H1 (cell line): Measurements from ENCODE around the gene TMEM204. TPM values are rescaled to one million over a fixed set of nuclear protein-coding genes. Genes with fewer than 3 reads are reported as not detected.

Experiments
- polyA plus RNA-seq, 7 experiments: library from polyadenylated mRNA; depleted of rRNA in 3 of 7; stranded (reverse) in 5 of 7; unstranded in 2 of 7; fragments of >200 nt in 5 of 7; fragments of 200-250 nt in 2 of 7; gene quantifications; 1 replicate in 5 of 7; 2 replicates in 1 of 7; 4 replicates in 1 of 7; pipeline versions ENCODE4 v1.2.1 to v1.2.3, GENCODE V29; 2011 to 2013; ENCODE audit warnings: missing spikeins in 2 of 7, mixed read lengths in 2 of 7
- total RNA-seq: library from RNA; stranded (reverse); fragmentation: NEBNext Ultra II Directional; extraction: Animal tissue kit (Norgen Biotek cat#: 25700); gene quantifications from 2 replicates; pipeline ENCODE4 v1.2.1, GENCODE V29; 2021
- TF ChIP-seq, protein P1 (sequence below): fragments of 300-600 bp; sonication (generic); IDR thresholded peaks from 2 replicates; pipeline ENCODE4 v1.7.1; 2012; ENCODE audit warnings: low read length, moderate library complexity, mild to moderate bottlenecking, inconsistent platforms; ENCODE audit not compliant: insufficient replicate concordance

TMEM204 gene
- total and polyA plus RNA-seq, 2 of the 8 experiments (the other 6 are each of a cell fraction or from before 2014, with no cell fraction given) = not detected

DNA sequence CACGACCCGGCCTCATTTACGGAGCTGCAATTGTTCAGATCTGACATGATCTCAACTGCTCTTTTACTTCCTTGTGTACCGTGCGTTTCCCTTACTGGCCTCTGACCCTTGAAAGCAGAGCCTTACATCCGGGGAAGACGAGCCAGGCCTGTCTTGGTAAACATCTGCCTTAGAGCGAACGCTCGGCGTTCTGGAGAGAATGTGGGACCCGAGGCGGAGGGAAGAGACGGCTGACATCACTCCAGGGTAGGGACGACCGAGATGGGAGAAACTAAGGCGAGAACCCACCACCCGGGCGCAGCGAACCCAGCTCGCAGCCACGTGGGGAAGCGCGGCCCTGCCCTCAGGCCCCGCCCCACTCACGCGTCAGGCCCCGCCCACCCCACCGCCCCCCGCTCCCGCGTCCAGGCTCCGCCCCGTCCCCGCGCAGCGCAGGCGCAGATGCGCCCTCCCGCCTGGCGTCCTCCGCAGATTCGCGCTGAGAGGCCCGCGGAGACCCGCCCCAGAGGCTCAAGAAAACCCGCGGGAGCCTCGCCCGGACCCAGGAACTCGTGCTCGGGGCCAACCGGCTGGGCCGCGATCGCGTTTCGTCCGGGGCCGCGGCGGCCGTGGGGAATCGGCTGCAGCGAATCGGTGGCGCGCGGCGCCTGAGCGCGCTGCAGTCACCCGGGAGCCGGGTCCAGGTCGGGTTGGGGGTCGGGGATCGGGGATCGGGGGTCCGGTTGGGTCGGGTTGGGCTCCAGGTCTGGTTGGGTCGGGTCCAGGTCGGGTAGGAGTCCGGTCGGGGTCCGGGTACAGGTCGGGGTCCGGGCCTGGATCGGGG, 40.3 kb upstream of the TMEM204 start, which contains the start of gene TELO2 (continued):
- TF ChIP-seq, protein P1, sequence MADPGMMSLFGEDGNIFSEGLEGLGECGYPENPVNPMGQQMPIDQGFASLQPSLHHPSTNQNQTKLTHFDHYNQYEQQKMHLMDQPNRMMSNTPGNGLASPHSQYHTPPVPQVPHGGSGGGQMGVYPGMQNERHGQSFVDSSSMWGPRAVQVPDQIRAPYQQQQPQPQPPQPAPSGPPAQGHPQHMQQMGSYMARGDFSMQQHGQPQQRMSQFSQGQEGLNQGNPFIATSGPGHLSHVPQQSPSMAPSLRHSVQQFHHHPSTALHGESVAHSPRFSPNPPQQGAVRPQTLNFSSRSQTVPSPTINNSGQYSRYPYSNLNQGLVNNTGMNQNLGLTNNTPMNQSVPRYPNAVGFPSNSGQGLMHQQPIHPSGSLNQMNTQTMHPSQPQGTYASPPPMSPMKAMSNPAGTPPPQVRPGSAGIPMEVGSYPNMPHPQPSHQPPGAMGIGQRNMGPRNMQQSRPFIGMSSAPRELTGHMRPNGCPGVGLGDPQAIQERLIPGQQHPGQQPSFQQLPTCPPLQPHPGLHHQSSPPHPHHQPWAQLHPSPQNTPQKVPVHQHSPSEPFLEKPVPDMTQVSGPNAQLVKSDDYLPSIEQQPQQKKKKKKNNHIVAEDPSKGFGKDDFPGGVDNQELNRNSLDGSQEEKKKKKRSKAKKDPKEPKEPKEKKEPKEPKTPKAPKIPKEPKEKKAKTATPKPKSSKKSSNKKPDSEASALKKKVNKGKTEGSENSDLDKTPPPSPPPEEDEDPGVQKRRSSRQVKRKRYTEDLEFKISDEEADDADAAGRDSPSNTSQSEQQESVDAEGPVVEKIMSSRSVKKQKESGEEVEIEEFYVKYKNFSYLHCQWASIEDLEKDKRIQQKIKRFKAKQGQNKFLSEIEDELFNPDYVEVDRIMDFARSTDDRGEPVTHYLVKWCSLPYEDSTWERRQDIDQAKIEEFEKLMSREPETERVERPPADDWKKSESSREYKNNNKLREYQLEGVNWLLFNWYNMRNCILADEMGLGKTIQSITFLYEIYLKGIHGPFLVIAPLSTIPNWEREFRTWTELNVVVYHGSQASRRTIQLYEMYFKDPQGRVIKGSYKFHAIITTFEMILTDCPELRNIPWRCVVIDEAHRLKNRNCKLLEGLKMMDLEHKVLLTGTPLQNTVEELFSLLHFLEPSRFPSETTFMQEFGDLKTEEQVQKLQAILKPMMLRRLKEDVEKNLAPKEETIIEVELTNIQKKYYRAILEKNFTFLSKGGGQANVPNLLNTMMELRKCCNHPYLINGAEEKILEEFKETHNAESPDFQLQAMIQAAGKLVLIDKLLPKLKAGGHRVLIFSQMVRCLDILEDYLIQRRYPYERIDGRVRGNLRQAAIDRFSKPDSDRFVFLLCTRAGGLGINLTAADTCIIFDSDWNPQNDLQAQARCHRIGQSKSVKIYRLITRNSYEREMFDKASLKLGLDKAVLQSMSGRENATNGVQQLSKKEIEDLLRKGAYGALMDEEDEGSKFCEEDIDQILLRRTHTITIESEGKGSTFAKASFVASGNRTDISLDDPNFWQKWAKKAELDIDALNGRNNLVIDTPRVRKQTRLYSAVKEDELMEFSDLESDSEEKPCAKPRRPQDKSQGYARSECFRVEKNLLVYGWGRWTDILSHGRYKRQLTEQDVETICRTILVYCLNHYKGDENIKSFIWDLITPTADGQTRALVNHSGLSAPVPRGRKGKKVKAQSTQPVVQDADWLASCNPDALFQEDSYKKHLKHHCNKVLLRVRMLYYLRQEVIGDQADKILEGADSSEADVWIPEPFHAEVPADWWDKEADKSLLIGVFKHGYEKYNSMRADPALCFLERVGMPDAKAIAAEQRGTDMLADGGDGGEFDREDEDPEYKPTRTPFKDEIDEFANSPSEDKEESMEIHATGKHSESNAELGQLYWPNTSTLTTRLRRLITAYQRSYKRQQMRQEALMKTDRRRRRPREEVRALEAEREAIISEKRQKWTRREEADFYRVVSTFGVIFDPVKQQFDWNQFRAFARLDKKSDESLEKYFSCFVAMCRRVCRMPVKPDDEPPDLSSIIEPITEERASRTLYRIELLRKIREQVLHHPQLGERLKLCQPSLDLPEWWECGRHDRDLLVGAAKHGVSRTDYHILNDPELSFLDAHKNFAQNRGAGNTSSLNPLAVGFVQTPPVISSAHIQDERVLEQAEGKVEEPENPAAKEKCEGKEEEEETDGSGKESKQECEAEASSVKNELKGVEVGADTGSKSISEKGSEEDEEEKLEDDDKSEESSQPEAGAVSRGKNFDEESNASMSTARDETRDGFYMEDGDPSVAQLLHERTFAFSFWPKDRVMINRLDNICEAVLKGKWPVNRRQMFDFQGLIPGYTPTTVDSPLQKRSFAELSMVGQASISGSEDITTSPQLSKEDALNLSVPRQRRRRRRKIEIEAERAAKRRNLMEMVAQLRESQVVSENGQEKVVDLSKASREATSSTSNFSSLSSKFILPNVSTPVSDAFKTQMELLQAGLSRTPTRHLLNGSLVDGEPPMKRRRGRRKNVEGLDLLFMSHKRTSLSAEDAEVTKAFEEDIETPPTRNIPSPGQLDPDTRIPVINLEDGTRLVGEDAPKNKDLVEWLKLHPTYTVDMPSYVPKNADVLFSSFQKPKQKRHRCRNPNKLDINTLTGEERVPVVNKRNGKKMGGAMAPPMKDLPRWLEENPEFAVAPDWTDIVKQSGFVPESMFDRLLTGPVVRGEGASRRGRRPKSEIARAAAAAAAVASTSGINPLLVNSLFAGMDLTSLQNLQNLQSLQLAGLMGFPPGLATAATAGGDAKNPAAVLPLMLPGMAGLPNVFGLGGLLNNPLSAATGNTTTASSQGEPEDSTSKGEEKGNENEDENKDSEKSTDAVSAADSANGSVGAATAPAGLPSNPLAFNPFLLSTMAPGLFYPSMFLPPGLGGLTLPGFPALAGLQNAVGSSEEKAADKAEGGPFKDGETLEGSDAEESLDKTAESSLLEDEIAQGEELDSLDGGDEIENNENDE = no peak
